MM.1S (cell line): ENCODE measurements around the gene AKAP3.

Source experiments
- DNase-seq: peaks from one replicate; pipeline ENCODE4 v3.0.0-alpha.2; 2015
- H2AFZ ChIP-seq: fragments of 300-600 bp; sonication (generic); 2 replicates; pipeline ENCODE4 v1.6.0; 2016; ENCODE audit warnings: antibody characterized with exemption, low read length
- H3F3A ChIP-seq: fragments of 300-600 bp; sonication (generic); 2 replicates; pipeline ENCODE4 v1.6.1; 2016; ENCODE audit warnings: mild to moderate bottlenecking, antibody characterized with exemption, low read length, moderate library complexity, mixed read lengths; ENCODE audit not compliant: insufficient read depth
- H3K27ac ChIP-seq: fragments of 300-600 bp; sonication (generic); 2 replicates; pipeline ENCODE4 v1.5.1; 2016; ENCODE audit warnings: mild to moderate bottlenecking, low read length
- H3K27me3 ChIP-seq: fragments of 300-600 bp; sonication (generic); replicated peaks from 2 replicates; pipeline ENCODE4 v1.6.0; 2016; ENCODE audit warnings: low read length; ENCODE audit not compliant: insufficient read depth
- H3K36me3 ChIP-seq: fragments of 300-600 bp; sonication (generic); replicated peaks from 2 replicates; pipeline ENCODE4 v1.6.1; 2016; ENCODE audit warnings: mild to moderate bottlenecking, low read length, mixed read lengths; ENCODE audit not compliant: insufficient read depth
- H3K4me1 ChIP-seq: fragments of 300-600 bp; sonication (generic); 2 replicates; pipeline ENCODE4 v1.6.1; 2016; ENCODE audit warnings: low read length, mixed read lengths
- H3K4me2 ChIP-seq: fragments of 300-600 bp; sonication (generic); 2 replicates; pipeline ENCODE4 v1.6.0; 2016; ENCODE audit warnings: low read depth, low read length
- H3K4me3 ChIP-seq: fragments of 300-600 bp; sonication (generic); 2 replicates; pipeline ENCODE4 v1.5.1; 2016; ENCODE audit warnings: low read length, mixed read lengths
- H3K79me2 ChIP-seq: fragments of 300-600 bp; sonication (generic); 2 replicates; pipeline ENCODE4 v1.6.1; 2016; ENCODE audit warnings: mixed run types, low read length, mixed read lengths
- H3K9ac ChIP-seq: fragments of 300-600 bp; sonication (generic); 2 replicates; pipeline ENCODE4 v1.6.1; 2016; ENCODE audit warnings: low read length, mixed read lengths
- H3K9me2 ChIP-seq: fragments of 300-600 bp; sonication (generic); replicated peaks from 2 replicates; pipeline ENCODE4 v1.6.1; 2016; ENCODE audit warnings: mild to moderate bottlenecking, low read length, mixed read lengths; ENCODE audit not compliant: insufficient read depth
- H3K9me3 ChIP-seq: fragments of 300-600 bp; sonication (generic); replicated peaks from 2 replicates; pipeline ENCODE4 v1.6.1; 2016; ENCODE audit warnings: mild to moderate bottlenecking, low read length, mixed read lengths; ENCODE audit not compliant: insufficient read depth
- H4K20me1 ChIP-seq: fragments of 300-600 bp; sonication (generic); 2 replicates; pipeline ENCODE4 v1.6.1; 2016; ENCODE audit warnings: mild to moderate bottlenecking, low read length, moderate library complexity, mixed read lengths; ENCODE audit not compliant: insufficient read depth
- EZH2 ChIP-seq: fragments of 300-600 bp; sonication (generic); optimal IDR thresholded peaks from 2 replicates; pipeline ENCODE3; 2017; ENCODE audit warnings: low read depth, mild to moderate bottlenecking, antibody characterized with exemption, low read length, mixed read lengths
- EZH2phosphoT487 ChIP-seq: fragments of 300-600 bp; sonication (generic); IDR thresholded peaks from 2 replicates; pipeline ENCODE4 v1.6.1; 2018; ENCODE audit warnings: antibody characterized with exemption, low read length
- TF ChIP-seq, protein P1 (sequence below): fragments of 300-600 bp; sonication (generic); IDR thresholded peaks from 2 replicates; pipeline ENCODE4 v1.5.1; 2016; ENCODE audit warnings: antibody characterized with exemption, low read length, mixed read lengths

The AKAP3 gene

DNA sequence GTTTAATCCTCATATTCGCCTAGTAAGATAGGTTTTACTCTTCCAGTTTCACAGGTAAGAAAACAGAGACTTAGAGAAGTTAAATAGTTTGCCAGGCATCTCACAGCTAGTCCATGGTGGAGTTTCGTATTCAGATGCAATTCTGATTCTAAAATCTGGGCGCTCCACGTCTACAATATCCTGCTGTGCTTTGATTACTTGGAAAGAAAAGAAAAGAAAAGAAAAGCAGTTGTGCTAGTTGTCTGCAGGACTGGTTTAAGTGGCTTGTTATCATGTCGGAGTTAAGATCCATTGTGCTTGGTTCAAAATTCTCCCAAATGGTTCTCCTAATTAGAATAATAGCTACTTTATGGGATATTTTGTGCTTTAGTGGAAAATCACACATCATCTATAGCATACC, 18.6 kb downstream of the AKAP3 start:
- Histone ChIP-seq H4K20me1 (no peaks in the 10 kb centered on the region), H3K9ac (no peak overlapping the region), H3K27me3 (no peaks in the 10 kb centered on the region), H3K4me2 (no peak overlapping the region), H3K36me3 (no peaks in the 10 kb centered on the region), H3K9me3 (no peaks in the 10 kb centered on the region), H2AFZ (no peak overlapping the region), H3F3A (no peaks in the 10 kb centered on the region), H3K4me1 (no peaks in the 10 kb centered on the region), H3K79me2 (no peaks in the 10 kb centered on the region), H3K27ac (no peak overlapping the region), H3K9me2 (no peaks in the 10 kb centered on the region), H3K4me3 (no peak overlapping the region)
- DNase-seq, result no peak
- TF ChIP-seq EZH2, result no peak
- TF ChIP-seq, protein P1, sequence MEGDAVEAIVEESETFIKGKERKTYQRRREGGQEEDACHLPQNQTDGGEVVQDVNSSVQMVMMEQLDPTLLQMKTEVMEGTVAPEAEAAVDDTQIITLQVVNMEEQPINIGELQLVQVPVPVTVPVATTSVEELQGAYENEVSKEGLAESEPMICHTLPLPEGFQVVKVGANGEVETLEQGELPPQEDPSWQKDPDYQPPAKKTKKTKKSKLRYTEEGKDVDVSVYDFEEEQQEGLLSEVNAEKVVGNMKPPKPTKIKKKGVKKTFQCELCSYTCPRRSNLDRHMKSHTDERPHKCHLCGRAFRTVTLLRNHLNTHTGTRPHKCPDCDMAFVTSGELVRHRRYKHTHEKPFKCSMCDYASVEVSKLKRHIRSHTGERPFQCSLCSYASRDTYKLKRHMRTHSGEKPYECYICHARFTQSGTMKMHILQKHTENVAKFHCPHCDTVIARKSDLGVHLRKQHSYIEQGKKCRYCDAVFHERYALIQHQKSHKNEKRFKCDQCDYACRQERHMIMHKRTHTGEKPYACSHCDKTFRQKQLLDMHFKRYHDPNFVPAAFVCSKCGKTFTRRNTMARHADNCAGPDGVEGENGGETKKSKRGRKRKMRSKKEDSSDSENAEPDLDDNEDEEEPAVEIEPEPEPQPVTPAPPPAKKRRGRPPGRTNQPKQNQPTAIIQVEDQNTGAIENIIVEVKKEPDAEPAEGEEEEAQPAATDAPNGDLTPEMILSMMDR, result no peak
- TF ChIP-seq EZH2phosphoT487, result no peak

DNA sequence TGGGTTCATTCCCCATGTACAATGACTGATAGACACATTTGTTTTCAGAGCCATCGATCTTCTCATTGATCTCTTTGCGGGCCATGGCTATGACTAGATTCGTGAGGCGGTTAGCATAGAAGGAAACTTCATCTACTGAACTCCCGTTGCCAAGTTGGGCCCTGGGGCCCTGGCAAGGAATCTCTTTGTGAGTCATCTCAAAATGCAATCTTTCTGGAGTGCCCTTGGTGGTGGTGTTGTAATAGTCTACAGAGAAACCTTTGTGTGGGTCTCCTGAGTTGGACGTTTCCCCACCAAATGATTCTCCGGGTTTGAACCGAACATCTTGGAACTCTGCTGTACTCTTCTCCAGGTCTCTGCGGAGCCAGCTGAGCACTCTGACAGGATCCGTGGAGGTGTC, 20.4 kb downstream of the AKAP3 start:
- no peak overlapping the region for H3K27ac ChIP-seq
- H3K9me2 ChIP-seq, result no peaks in the 10 kb centered on the region
- no peaks in the 10 kb centered on the region for H3K27me3 ChIP-seq
- H3K9me3 ChIP-seq, result no peaks in the 10 kb centered on the region
- no peak overlapping the region for H3K4me3 ChIP-seq
- H4K20me1 ChIP-seq, result no peaks in the 10 kb centered on the region
- no peak for DNase-seq
- no peaks in the 10 kb centered on the region for H3K4me1 ChIP-seq
- H3K9ac ChIP-seq, result no peak overlapping the region
- no peaks in the 10 kb centered on the region for H3K79me2 ChIP-seq
- no peak overlapping the region for H3K4me2 ChIP-seq
- H3K36me3 ChIP-seq, result no peaks in the 10 kb centered on the region
- no peak overlapping the region for H2AFZ ChIP-seq
- TF ChIP-seq EZH2 (no peak), EZH2phosphoT487 (no peak)
- TF ChIP-seq, protein P1, result no peak
- H3F3A ChIP-seq, result no peaks in the 10 kb centered on the region

DNA sequence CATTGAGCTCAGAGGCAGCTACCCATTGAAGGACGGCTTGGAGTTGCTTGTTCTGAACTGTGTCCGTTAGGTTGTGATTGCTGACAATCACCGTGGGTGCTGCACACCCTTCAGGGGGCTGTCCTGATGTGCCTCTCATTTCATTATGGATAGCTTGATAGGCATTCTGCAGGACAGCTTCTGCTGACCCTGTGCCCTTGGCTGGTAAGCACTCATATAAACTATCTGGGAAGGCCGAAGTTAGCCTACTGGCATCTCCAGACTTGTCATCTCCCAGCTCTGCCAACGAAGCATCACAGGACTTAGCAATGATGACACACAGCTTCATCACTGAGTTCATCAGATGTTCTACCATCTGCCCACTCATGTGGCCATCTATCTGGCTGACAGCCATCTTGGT, 22.3 kb downstream of the AKAP3 start:
- Histone ChIP-seq H2AFZ (no peak overlapping the region), H3K9me2 (no peaks in the 10 kb centered on the region), H3K4me1 (no peaks in the 10 kb centered on the region), H3K4me3 (no peak overlapping the region), H3K9me3 (no peaks in the 10 kb centered on the region), H3F3A (no peaks in the 10 kb centered on the region), H3K27ac (no peak overlapping the region), H3K79me2 (no peaks in the 10 kb centered on the region), H3K4me2 (no peak overlapping the region), H3K27me3 (no peaks in the 10 kb centered on the region), H3K9ac (no peak overlapping the region), H4K20me1 (no peaks in the 10 kb centered on the region), H3K36me3 (no peaks in the 10 kb centered on the region)
- DNase-seq, result no peak
- no peak for TF ChIP-seq EZH2phosphoT487
- TF ChIP-seq, protein P1, result no peak
- no peak for TF ChIP-seq EZH2
